H1 (cell line): ENCODE data around the gene CEBPZ. TPM values are rescaled to one million over a fixed set of nuclear protein-coding genes. Genes with fewer than 3 reads are reported as not detected.

Experiments used
- EZH2 ChIP-seq: fragments of 200-600 bp; sonication (generic); IDR thresholded peaks from 2 replicates; pipeline ENCODE4 v1.7.1; 2012; ENCODE audit warnings: low read depth, mild to moderate bottlenecking, moderate library complexity, low read length, inconsistent platforms; ENCODE audit not compliant: severe bottlenecking
- JUND ChIP-seq: IDR thresholded peaks from 2 replicates; pipeline ENCODE4 v1.6.1; 2011; ENCODE audit warnings: mild to moderate bottlenecking, improper control_type of control experiment, low read length
- PHF8 ChIP-seq: fragments of 200-600 bp; sonication (generic); conservative IDR thresholded peaks from 2 replicates; pipeline ENCODE4 v1.7.1; 2012; ENCODE audit warnings: low read depth, mild to moderate bottlenecking, inconsistent platforms, low read length, moderate library complexity
- TCF12 ChIP-seq: IDR thresholded peaks from 2 replicates; pipeline ENCODE4 v1.6.1; 2011; ENCODE audit warnings: low read depth, mild to moderate bottlenecking, low read length
- polyA plus RNA-seq, 7 experiments: library from polyadenylated mRNA; depleted of rRNA in 3 of 7; stranded (reverse) in 5 of 7; unstranded in 2 of 7; fragments of >200 nt in 5 of 7; fragments of 200-250 nt in 2 of 7; gene quantifications; 1 replicate in 5 of 7; 2 replicates in 1 of 7; 4 replicates in 1 of 7; pipeline versions ENCODE4 v1.2.1 to v1.2.3, GENCODE V29; 2011 to 2013; ENCODE audit warnings: missing spikeins in 2 of 7, mixed read lengths in 2 of 7
- total RNA-seq: library from RNA; stranded (reverse); fragmentation: NEBNext Ultra II Directional; extraction: Animal tissue kit (Norgen Biotek cat#: 25700); gene quantifications from 2 replicates; pipeline ENCODE4 v1.2.1, GENCODE V29; 2021

CEBPZ gene
- total and polyA plus RNA-seq, 2 of the 8 experiments (the other 6 are each of a cell fraction or from before 2014, with no cell fraction given) = 19.1 to 201 TPM

DNA sequence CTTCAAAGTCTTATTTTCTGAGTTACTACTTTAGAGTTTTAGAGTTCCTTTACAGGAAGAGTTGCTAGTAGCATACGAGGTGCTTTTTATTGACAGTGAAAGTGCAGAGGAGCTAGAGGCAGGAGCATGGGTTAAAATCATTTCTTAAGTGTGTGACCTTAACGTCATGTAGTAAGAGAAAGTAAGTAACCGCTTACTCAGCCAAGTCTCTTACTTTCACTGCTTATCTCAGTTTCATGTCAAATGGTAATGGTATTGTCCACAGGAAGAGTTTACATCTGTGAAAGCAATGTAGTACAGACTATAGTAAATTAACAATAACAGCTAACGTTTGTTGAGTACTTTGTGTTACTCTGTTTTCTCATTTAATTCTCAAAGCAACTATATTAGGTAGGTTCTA is 12.6 kb upstream of the CEBPZ start (continued):
- TF ChIP-seq EZH2 (no peak), PHF8 (no peak), JUND (no peak), TCF12 (no peak)
